ELR (cell line): Measurements from ENCODE around the gene CHRNA3.
A peak's percentile ranks its signal among the peaks of the same experiment; 100 is the strongest.
"Not testable (repeated sequence)": the region's sequence is repeated elsewhere in the genome, so short reads cannot be mapped to it uniquely, and the experiment has no call there.

Source experiments
- DNase-seq: peaks from one replicate; pipeline ENCODE4 v3.0.0-alpha.2; 2015; ENCODE audit warnings: low read depth

The CHRNA3 gene

GRCh38 chr15:78617516-78617915, 3.3 kb downstream of the CHRNA3 start:
- DNase-seq: no peak

GRCh38 chr15:78617076-78617475, 3.7 kb downstream of the CHRNA3 start:
- no peak for DNase-seq

- DNase-seq: no peak
These were observed 4.3 kb downstream of the CHRNA3 start for GRCh38 chr15:78616506-78616905.

- DNase-seq: no peak
These were observed 5.6 kb downstream of the CHRNA3 start for GRCh38 chr15:78615151-78615589.

GRCh38 chr15:78614021-78614420, 6.8 kb downstream of the CHRNA3 start:
- DNase-seq: no peak

GRCh38 chr15:78609551-78609950, 11.2 kb downstream of the CHRNA3 start:
- not testable (repeated sequence) for DNase-seq

GRCh38 chr15:78605680-78606079, 15.1 kb downstream of the CHRNA3 start:
- DNase-seq: no peak

GRCh38 chr15:78605201-78605600, 15.6 kb downstream of the CHRNA3 start:
- DNase-seq: no peak

- DNase-seq: no peak
These were observed 16.4 kb downstream of the CHRNA3 start for GRCh38 chr15:78604420-78604819.

GRCh38 chr15:78603467-78603866, 17.3 kb downstream of the CHRNA3 start:
- DNase-seq: no peak

GRCh38 chr15:78599189-78599588, 21.6 kb downstream of the CHRNA3 start:
- no peak for DNase-seq

GRCh38 chr15:78598348-78598747, 22.4 kb downstream of the CHRNA3 start:
- no peak for DNase-seq

- no peak for DNase-seq
These were observed 23.2 kb downstream of the CHRNA3 start for GRCh38 chr15:78597583-78597982.

- no peak for DNase-seq
These were observed 45.9 kb downstream of the CHRNA3 start for GRCh38 chr15:78574944-78575343.

- DNase-seq: no peak
These were observed 47.4 kb downstream of the CHRNA3 start for GRCh38 chr15:78573416-78573815.

GRCh38 chr15:78571382-78571781, 49.4 kb downstream of the CHRNA3 start:
- no peak for DNase-seq

GRCh38 chr15:78570710-78571109, 50.1 kb downstream of the CHRNA3 start:
- peak; percentile 12 for DNase-seq

GRCh38 chr15:78567531-78567930, 53.3 kb downstream of the CHRNA3 start:
- DNase-seq: no peak

- peak; percentile 60 for DNase-seq
These were observed 54.6 kb downstream of the CHRNA3 start for GRCh38 chr15:78565951-78566774.

- DNase-seq: peak; percentile 87
These were observed 55.5 kb downstream of the CHRNA3 start, which contains the start of gene CHRNA5 for GRCh38 chr15:78565097-78565950. Gene CHRNA5 (plus strand): TSS chr15:78565520. CDS start chr15:78565720, 200 bp downstream.

- no peak for DNase-seq
These were observed 56.1 kb downstream of the CHRNA3 start for GRCh38 chr15:78564743-78565096.

- no peak for DNase-seq
These were observed 57.7 kb downstream of the CHRNA3 start for GRCh38 chr15:78563092-78563491.

GRCh38 chr15:78561490-78561889, 59.3 kb downstream of the CHRNA3 start:
- DNase-seq: no peak
